ENCODE results near the gene EXOC1.

Gene EXOC1

DNA sequence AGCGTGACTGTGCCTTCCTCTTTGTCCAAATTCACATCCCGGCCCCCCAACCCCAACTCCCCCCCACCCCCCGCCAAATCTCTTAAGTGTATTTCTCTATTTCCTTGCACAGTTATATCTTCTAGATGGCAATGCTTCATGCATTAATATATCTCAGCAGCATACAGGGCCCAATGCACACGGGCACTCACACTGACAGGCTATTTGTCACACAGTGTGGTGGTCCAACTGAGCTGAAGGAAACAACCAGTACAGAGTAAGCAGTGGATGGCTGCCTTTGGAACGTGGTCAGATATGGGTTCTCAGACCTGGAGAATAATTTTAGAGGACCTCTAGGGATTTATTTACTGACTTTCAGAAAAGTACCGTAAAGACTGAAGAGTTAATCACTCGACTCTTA is 681 bp downstream of the EXOC1 start:
- no peak for DNase-seq

DNA sequence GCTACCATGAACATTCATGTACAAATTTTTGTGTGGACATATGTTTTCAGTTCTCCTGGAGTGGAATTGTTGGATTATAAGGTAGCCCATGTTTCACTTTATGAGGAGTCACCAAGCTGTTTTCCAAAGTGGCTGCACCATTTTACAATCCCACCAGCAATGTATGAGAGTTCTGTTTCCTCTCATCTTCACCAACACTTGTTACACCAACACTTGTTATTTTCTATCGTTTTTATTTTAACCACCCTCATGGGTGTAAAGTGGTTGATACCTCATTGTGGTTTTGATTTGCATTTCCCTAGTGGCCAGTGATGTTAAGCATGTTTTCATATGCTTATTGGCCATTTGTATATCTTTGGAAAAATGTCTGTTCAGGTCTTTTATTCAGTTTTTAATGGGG is 4.1 kb downstream of the EXOC1 start:
- DNase-seq = no peak

GRCh38 chr4:55859711-55860110 is 6.3 kb downstream of the EXOC1 start:
- no peak for DNase-seq

GRCh38 chr4:55864577-55865223 is 11.3 kb downstream of the EXOC1 start:
- DNase-seq = no peak

- no peak for DNase-seq
Measured at GRCh38 chr4:55865228-55865806, 11.9 kb downstream of the EXOC1 start.

DNA sequence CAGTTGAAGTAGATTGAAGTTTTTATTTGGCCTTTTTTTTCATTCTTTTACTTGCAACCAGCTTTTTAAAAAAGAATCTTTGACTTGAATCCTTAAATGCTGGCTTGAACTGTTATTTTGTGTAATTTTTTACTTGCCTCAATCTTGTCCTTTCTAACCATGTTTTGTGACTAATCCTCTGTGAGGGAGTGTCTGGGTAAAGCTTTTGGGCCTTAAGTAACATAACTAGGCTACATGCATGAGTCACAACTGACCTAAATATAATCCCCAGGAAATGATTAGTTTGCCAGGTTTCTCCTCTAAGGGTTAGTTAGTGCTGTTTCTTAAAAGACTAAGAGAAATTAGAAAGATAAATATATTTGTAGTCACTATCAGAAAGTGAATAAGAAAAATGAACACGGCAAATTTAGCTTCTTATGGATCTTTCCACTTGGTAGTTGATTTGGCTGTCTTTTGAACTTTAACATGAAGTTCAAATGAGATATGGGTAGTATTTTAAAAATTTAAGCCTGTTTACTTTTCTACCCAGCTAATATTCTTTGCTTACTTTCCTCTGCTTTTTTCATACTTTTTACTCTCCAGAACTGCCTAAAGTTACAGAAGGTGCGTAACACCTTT is 13.0 kb downstream of the EXOC1 start:
- peak; percentile 32 for DNase-seq

DNA sequence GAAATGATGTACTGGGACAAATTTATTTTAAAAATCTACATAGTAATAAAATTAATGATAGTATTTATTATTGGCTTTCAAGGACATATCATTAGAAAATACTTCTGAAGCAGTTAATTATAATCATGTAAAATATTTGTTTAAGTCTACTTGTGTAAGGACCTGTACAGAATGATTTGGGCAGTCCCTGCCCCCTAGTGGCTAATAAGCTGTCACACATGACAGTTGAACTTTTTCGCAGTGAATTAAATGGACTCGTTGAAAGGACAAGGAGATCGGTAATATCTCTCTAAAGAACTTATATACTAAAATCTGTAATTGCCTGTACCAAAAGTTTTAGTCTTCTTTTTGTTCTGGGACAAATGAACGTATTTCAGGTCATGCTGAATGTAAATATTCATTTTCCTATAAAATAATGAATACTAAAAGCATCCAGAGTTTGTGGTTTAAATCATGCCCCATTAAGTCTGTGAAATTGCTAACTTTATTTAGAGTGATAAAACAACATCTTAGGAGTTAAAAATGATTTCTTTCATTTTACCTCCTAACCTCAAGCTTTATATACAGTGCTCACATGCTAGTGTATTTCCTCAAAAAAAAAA is 13.6 kb downstream of the EXOC1 start:
- peak; percentile 63 for DNase-seq

DNA sequence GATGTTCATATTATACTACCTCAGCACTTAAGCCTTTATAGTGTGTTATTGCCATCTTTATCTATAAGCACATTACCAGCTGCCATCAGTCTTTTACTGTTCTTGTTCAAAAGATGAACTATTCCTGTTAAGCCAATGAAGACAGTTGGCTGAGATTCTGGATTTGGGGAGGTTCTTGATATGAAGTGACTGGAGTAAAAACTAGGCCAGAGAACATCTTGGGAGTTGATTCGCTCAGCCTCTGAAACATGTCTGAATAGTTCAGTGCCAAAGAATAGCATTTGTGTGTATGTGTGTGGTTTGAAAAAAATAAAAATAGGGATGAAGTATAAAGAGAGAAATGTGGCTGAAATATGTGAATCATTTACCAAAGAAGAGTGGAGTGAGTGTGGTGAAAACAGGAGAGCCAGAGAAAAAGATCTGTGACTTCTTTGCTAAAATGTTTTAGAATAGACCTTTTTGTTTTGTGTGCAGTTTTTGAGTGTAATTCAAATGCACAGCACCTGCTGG is 15.2 kb downstream of the EXOC1 start:
- no peak for DNase-seq

GRCh38 chr4:55871299-55871800 is 17.9 kb downstream of the EXOC1 start:
- DNase-seq = no peak

GRCh38 chr4:55874831-55875230 is 21.4 kb downstream of the EXOC1 start:
- no peak for DNase-seq

- no peak for DNase-seq
Measured at GRCh38 chr4:55876387-55876786, 22.9 kb downstream of the EXOC1 start.

- no peak for DNase-seq
Measured at GRCh38 chr4:55879224-55879623, 25.8 kb downstream of the EXOC1 start.

GRCh38 chr4:55880652-55881280 is 27.3 kb downstream of the EXOC1 start:
- DNase-seq = no peak

DNA sequence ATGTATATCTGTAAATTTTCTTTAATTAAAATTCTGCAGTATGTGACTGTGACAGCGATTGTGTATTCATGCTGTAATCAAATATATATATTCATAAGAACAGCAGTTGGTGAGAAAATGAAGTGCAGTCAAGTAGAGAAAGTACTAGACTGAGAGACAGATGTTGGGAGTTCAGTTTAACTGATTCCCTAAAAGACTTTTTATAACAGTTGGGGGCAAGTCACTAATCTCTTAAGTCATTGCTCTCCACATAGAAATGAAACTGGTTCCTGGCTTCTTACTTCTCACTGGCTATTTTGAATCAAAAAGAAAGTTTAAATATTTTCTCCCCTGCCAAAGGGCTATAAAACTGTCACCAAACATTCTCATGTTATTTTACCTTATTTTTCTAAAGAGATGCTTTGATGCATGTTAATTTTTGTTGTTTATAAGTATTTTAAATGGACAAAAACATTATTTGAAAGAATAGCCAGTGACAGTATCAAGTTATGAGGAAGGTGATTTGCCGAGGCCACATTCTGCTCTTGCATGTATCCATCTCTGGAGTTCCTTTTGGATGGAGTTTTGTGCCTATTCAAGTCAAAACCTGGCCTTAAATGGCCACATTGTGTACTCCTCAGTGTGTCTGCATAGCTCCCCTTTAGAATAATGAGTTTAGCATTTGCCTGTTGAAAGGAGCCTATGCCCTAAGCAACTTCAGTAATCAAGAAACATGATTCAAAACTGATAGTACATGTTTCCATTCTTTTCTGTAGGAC is 30.8 kb downstream of the EXOC1 start:
- no peak for DNase-seq

- DNase-seq = no peak
Measured at GRCh38 chr4:55884851-55885219, 31.4 kb downstream of the EXOC1 start.

- DNase-seq = no peak
Measured at GRCh38 chr4:55887594-55887993, 34.1 kb downstream of the EXOC1 start.

- no peak for DNase-seq
Measured at GRCh38 chr4:55892156-55892555, 38.7 kb downstream of the EXOC1 start.

DNA sequence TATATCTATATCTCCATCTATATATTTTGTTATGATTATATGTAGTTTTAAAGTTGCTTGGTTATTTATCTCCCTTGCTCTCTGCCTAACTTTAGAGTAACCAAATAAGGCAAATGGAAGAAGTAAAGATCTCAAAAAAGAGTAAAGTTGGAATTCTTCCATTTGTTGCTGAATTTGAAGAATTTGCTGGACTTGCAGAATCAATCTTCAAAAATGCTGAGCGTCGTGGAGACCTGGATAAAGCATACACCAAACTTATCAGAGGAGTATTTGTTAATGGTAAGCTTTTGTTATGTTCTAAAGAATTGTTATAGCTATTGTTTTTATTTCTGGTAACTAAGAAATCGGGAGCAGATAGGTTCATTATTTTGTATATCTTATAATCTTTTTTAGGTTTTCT is 43.2 kb downstream of the EXOC1 start:
- no peak for DNase-seq

DNA sequence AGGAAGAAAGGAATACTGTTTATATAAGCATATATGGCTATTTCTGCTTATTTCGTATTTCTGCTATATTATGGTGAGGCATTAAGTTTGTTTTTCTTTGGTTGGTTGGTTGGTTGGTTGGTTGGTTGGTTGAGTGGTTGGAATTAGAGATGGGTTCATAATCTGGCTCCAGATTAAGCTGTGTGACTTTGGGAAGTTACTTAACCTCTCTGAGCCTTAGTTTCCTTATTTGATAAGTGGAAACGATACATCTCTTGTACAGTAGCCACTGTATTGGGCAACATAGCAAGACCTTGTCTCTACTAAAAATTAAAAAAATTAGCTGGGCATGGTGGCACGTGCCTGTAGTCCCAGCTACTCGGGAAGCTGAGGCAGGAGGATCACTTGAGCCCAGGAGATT is 49.2 kb downstream of the EXOC1 start:
- no peak for DNase-seq

DNA sequence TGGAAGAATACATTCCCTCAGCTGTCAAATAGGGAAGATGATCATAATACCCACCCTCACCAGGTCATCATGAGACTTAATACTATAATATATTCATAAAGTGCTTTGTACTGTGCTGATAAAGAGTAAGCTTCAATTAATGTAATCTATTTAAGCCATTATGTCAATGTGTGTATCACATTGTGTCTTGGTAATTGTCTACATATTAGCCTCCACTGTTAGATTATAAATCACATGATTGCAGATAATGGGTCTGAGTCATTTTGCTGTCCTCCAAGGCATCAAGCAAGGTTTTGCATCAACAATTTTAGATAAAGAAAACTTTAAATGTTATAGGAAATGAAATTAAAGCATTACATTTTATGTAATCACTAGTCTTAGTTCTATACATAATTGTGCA is 50.1 kb downstream of the EXOC1 start:
- no peak for DNase-seq

- DNase-seq = no peak
Measured at GRCh38 chr4:55904576-55904975, 51.1 kb downstream of the EXOC1 start.

DNA sequence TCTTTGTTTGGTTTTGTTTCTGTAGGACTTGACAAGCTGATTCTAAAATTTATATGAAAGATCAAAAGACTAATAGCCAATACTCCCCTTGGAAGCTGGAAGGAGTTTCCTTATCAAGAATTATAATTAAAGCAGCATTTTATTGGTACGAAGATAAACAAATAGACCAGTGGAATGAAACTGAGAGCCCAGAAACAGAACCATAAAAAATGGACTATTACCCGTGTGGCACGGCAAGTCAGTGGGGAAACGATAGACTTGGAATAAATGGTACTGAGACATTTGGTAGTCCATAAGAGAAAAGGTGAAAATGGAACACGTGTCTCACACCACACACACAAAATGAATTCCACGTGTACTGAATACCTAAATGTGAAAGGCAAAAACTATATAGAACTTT is 52.9 kb downstream of the EXOC1 start:
- no peak for DNase-seq

GRCh38 chr4:55906989-55907388 is 53.5 kb downstream of the EXOC1 start:
- peak; percentile 5 for DNase-seq
